HuH-7 (cell line): ENCODE results near the gene NKX2-4.
"Not testable (repeated sequence)": the region's sequence is repeated elsewhere in the genome, so short reads cannot be mapped to it uniquely, and the experiment has no call there.

Experiments used
- DNase-seq: peaks from one replicate; pipeline ENCODE4 v3.0.0; 2011; ENCODE audit warnings: low spot score

The NKX2-4 gene

GRCh38 chr20:21397341-21398108, at the start of gene NKX2-4:
TSS of gene NKX2-4 (minus strand) at chr20:21397526. CDS start at chr20:21397399, 127 bp downstream.
- DNase-seq, result no peak

- no peak for DNase-seq
These were observed 40.5 kb upstream of the NKX2-4 start for GRCh38 chr20:21437816-21438215.

DNA sequence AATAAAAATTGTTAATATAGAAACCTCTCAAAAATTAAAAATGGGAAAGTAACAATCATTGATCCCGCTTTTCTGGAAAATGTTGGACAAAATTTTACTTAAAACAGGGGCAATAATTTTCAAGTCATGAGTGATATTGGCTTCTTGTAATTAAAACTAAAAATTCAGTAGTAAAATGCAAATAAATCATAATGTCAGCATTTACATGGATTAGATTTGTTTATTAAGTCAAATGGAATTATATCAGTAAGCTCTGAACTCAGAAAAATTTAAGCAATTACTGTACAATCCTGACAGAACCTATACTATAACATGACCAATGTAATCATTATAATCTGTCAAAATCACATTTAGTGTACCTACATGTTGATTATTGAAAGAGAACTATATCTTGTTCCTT, 39.9 kb upstream of the NKX2-4 start:
- DNase-seq, result no peak

DNA sequence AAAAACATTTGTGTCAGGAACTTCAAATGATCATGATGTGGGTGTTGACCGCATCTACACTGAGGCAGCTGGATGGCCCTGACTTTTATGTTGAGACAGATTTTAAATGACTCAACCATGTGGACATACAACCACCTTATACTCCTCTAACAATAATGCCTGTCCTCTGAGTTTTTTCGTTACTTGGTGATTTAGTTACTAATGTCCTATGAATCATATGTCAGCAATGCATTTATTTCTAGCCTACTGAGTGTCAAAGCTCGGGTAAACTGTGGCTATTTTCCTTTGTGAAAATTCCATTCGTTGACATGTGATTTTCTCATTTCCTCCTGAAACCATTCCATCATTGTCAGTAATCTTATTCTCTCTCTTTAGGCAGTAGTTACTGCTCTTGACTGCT, 38.9 kb upstream of the NKX2-4 start:
- no peak for DNase-seq

GRCh38 chr20:21435576-21435975, 38.2 kb upstream of the NKX2-4 start:
- no peak for DNase-seq

DNA sequence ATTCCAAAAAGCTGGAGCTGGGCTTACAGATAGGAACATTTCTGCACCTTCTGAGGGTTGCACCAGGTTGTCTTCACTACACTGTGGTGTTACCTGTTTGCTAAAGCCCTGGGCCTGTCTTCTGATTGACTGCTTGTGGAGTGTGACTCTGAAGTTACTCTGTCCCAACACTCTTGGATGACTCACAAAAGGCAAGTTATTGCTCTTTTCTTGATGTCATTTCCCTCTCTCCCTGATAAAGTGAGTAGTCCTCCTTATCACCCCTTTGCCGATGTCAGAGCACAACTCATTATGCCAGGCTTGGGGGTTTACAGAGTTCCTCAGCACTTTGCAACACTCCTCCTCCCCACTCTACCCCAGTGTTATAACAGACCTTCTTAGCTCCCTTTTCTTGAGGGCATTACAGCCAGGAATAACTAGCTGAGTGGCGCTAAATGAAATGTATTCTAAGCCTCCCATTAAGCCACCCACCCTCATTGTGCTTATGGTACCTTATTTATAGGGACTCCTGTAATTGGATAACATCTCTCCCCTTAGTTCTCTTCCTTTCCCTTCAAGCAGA, 36.1 kb upstream of the NKX2-4 start:
- no peak for DNase-seq

DNA sequence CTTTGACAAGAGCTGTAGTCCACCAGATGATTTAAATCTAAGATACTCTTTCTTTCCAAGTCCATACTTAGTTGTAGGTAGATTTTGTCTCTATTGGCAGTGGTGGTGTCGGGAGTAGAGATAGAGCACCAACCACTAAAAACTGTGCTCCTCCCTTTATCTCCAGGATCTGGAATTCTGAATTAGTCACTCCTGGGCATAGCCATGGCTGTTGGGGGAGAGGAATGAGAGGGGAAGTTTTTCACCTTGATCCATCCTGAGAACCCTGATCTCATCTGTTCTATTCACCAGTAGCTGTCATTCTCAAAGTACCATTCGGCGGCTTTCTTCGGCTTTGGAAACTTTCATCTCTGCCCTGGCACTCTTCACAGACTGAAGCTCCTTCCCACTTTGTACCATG, 35.6 kb upstream of the NKX2-4 start:
- no peak for DNase-seq

- no peak for DNase-seq
These were observed 32.7 kb upstream of the NKX2-4 start for GRCh38 chr20:21430020-21430419.

GRCh38 chr20:21424846-21425245, 27.5 kb upstream of the NKX2-4 start:
- no peak for DNase-seq

DNA sequence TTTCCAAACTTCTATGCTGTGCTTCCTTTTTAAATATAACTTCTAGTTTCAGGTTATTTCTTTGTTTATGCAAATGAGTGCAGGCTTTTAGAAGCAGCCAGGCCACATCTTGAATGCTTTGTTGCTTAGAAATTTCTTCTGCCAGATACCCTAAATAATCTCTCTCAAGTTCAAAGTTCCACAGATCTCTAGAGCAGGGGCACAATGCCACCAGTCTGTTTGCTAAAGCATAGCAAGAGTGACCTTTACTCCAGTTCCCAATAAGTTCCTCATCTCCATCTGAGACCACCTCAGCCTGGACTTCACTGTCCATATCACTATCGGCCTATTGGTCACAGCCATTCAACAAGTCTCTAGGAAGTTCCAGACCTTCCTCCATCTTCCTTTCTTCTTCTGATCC, 26.4 kb upstream of the NKX2-4 start:
- not testable (repeated sequence) for DNase-seq

DNA sequence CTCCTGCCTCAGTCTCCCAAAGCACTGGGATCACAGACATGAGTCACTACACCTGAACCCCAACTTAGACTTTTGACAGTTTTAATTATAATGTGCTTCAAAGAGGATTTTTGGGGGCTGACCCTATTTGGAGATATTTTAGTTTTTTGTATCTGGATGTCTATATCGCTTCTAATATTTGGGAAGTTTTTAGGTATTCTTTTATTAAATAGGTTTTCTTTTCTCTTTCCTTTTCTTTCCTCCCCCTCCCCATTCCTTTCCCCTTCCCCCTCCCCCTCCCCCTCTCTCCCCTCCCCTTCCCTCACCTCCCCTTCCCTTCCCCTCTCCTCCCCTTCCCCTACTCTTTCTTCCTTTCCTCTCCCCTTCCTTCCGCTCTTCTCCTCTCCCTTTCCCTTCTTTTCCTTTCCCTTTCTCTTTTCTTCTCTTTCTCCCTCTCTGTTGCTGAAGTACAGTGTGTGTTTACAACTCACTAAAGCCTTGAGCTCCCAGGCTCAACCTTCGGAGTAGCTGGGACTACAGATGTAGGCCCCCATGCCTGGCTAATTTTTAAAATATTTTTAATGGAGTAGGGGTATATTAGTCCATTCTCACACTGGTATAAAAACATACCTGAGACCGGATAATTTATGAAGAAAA, 24.4 kb upstream of the NKX2-4 start:
- no peak for DNase-seq

DNA sequence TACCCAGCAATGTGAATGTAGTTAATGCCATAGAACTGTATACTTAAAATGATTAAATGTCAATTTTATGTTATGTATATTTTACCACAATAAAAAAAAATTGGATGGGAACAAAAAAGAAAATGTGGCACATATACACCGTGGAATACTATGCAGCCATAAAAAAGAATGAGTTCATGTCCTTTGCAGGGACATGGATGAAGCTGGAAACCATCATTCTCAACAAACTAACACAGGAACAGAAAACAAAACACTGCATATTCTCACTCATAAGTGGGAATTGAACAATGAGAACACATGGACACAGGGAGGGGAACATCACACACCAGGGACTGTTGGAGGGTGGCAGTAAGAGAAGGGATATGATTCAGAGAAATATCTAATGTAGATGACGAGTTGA, 21.8 kb upstream of the NKX2-4 start:
- not testable (repeated sequence) for DNase-seq

DNA sequence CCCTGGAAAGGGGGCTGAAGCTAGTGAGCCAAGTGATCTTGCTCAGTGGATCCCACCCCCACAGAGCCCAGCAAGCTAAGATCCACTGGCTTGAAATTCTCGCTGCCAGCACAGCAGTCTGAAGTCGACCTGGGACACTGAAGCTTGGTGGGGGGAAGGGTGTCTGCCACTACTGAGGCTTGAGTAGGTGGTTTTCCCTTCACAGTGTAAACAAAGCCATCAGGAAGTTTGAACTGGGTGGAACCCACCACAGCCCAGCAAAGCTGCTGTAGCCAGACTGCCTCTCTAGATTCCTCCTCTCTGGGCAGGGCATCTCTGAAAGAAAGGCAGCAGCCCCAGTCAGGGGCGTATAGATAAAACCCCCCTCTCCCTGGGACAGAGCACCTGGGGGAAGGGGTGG, 16.7 kb upstream of the NKX2-4 start:
- DNase-seq, result not testable (repeated sequence)

GRCh38 chr20:21411725-21412124, 14.4 kb upstream of the NKX2-4 start:
- no peak for DNase-seq

DNA sequence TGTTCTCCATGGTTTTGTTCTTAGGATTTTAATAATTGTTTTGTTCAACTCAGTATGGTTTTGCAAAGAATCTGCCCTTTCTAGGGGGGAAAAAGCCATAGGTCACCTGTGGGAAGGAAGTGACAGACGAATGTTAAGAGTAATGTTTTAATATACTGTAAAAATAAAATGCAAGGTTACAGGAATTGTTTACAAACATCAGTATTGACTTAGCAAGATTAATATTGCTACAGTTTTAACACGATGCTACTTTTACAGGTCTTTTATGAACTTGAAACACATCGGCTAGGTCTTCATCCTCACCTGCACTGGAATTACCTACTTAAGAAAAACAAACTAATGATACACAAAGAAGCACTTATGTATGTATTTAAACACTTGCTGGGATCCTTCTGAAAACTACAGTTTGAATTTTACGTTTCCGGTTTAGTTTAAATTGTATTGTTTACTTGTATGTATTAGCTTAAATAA, 1.7 kb upstream of the NKX2-4 start:
- no peak for DNase-seq

- no peak for DNase-seq
These were observed 1.0 kb upstream of the NKX2-4 start for GRCh38 chr20:21398109-21399004.

DNA sequence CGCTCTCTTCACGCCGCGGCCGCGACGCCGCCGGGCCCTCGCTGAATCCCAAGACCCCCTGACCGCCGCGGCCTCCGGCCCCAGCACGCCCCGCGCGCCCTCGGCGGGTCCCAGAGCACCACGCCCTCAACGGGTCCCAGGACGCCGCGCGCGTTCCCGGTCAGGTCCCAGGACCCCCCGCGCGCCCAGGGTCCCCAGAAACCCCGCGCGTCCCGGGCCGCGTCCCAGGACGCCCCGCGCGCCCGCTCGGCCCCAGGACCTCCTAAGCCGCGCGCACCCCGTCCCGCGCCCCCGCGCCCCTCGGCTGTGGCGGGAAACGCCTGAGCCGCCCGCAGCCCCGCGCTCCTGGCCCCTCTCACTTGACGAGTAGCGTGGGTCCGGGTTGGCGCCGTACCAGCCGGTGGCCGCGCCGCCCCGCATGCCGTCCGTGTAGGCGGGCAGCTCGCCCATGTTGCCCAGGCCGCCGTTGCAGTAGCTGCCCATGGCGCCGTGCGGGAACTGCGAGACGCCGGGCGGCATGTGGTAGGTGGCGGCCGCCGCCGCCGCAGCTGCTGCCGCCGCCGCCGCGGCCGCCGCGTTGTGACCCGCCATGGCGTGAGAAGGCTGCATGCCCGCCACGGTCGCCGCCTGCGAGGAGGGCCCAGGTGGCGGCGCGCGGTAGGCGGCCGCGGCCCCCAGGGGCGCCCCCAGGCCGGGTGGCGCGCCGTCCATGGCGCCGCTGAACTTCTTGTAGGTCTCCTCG, 556 bp downstream of the NKX2-4 start:
- no peak for DNase-seq

DNA sequence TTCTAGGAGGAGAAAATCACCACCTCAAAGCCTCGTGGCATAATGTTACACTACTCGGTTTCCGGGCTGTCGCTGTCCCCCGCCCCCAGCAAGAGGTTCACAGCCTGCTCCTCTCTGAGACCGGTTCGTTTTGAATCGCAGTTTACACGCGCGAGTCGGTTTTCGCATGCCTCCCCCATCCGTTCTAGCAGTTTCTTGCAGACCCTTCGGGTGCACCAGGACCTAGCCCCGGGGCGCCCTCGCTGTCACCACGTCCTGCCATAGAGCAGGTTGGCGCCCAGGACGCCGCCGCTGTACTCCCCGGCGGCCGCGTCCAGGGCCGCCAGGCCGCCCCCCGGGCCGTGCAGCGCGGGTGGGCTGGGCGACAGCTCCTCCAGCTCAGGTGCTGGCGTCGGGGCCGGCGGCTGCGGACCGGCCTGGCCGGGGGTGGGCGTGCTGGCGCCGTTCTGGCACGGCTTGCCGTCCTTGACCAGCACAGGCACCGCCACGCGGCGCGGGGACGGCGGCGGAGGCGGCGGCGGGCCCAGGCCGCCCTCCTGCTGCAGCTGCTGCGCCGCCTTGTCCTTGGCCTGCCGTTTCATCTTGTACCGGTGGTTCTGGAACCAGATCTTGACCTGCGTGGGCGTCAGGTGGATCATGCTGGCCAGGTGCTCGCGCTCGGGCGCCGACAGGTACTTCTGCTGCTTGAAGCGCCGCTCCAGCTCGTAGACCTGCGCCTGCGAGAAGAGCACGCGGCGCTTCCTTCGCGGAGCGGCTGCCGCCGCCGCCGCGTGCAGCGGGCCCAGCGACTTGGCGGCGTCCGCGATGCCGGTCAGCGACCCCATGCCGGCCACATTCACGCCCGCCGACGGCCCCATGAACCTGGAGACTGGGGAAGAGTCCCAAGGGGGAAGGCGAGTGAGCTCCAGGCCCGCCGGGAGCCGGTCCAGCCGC, 1.4 kb downstream of the NKX2-4 start:
- no peak for DNase-seq

DNA sequence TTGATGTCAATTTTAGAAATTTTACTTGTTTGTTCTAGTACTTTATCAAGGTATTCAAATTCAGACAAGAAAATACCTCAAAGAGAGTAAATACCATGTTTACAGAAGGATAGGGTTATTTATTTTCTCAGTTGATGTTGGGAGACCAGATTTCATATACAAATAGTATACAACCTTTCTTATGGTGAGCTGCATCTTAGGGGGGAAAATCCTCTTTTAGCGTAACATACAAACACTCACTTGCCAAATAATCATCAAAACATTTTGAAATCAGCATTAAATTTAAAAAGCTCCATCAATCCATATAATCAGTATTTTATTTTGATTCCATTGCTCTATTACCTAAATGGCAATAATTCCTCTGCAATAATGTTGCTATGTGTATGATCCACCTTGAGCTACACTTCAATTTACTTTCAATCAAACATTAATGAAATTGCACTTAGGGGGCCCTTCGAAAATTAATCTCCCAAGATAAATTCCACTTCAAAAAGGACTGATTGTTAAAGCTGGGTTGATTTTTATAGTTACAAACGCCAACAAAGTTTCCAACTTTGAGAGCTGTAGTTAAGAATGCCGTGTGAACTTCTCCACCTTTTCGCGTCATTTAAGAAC, 2.2 kb downstream of the NKX2-4 start:
- no peak for DNase-seq

- DNase-seq, result no peak
These were observed 2.8 kb downstream of the NKX2-4 start for GRCh38 chr20:21394551-21394950.
